B cell (primary cell): ENCODE results near the gene ITGB3. TPM values are rescaled to one million over a fixed set of nuclear protein-coding genes. Genes with fewer than 3 reads are reported as not detected.

Source experiments
- ATAC-seq: fragments of 200-7000 bp; cut with Tn5 transposase; one replicate; pipeline ENCODE4 v1.10.0; 2021; ENCODE audit warnings: low read depth, mild to moderate bottlenecking, moderate number of reproducible peaks, moderate library complexity
- CTCF ChIA-PET: fragments of 350-600 bp; sonication (Branson Sonifier 250); formaldehyde crosslinking; loops from one replicate; lab custom pipeline; 2021; ENCODE audit warnings: antibody characterized with exemption, inconsistent platforms; lab: Charles Lee
- POLR2A ChIA-PET: fragments of 350-600 bp; sonication (Branson Sonifier 250); formaldehyde crosslinking; loops from one replicate; lab custom pipeline; 2021; ENCODE audit warnings: antibody characterized with exemption; lab: Charles Lee
- DNase-seq: peaks from one replicate; pipeline ENCODE4 v3.0.0; 2013
- H2AFZ ChIP-seq: 2 replicates; pipeline ENCODE4 v1.6.1; 2012; ENCODE audit warnings: mild to moderate bottlenecking, low read depth, low read length; ENCODE audit not compliant: insufficient read depth, poor library complexity, severe bottlenecking
- H3K27ac ChIP-seq, 2 donors: 1 replicate in 1 of 2; 2 replicates in 1 of 2; pipeline ENCODE4 v1.5.1; 2012 to 2013; ENCODE audit warnings: low read length in 2 of 2, mild to moderate bottlenecking in 2 of 2, moderate library complexity in 1 of 2
- H3K27me3 ChIP-seq, 4 experiments: fragments of 200-600 bp in 1 of 4; sonication (generic) in 1 of 4; replicated peaks in 1 of 4; 1 replicate in 2 of 4; 2 replicates in 2 of 4; pipeline versions ENCODE4 v1.6.1 to v1.7.0; 2013 to 2016; ENCODE audit warnings: low read length in 3 of 4, mild to moderate bottlenecking in 2 of 4, mixed read lengths in 1 of 4, moderate library complexity in 1 of 4; ENCODE audit not compliant: insufficient read depth in 4 of 4, control insufficient read depth in 3 of 4; ENCODE audit errors: control extremely low read depth in 1 of 4
- H3K36me3 ChIP-seq, 2 experiments: replicated peaks in 1 of 2; 1 replicate in 1 of 2; 2 replicates in 1 of 2; pipeline versions ENCODE4 v1.6.1 to v1.7.1; 2013; ENCODE audit warnings: low read length in 1 of 2; ENCODE audit not compliant: insufficient read depth in 2 of 2, control insufficient read depth in 1 of 2; ENCODE audit errors: control extremely low read depth in 1 of 2, extremely low read depth in 1 of 2
- H3K4me1 ChIP-seq, 2 donors: fragments of 200-600 bp in 1 of 2; sonication (generic) in 1 of 2; 1 replicate in 1 of 2; 2 replicates in 1 of 2; pipeline versions ENCODE4 v1.5.1 to v1.6.1; 2013 to 2017; ENCODE audit warnings: low read length in 2 of 2; ENCODE audit not compliant: control insufficient read depth in 2 of 2, insufficient read depth in 2 of 2
- H3K4me2 ChIP-seq: replicated peaks from 2 replicates; pipeline ENCODE3; 2012; ENCODE audit warnings: mild to moderate bottlenecking, low read depth, low read length; ENCODE audit not compliant: poor library complexity, severe bottlenecking
- H3K4me3 ChIP-seq, 5 experiments: fragments of 200-600 bp in 1 of 5; sonication (generic) in 1 of 5; 1 replicate in 3 of 5; 2 replicates in 2 of 5; pipeline versions ENCODE4 v1.5.1 to v1.7.0; 2011 to 2016; ENCODE audit warnings: low read length in 4 of 5, mild to moderate bottlenecking in 4 of 5, low read depth in 2 of 5, control low read depth in 1 of 5, moderate library complexity in 1 of 5; ENCODE audit not compliant: insufficient read depth in 1 of 5; ENCODE audit errors: control extremely low read depth in 1 of 5, extremely low read depth in 1 of 5
- H3K79me2 ChIP-seq: fragments of 200-600 bp; sonication (generic); one replicate; pipeline ENCODE4 v1.6.0; 2016; ENCODE audit warnings: low read length; ENCODE audit not compliant: control insufficient read depth, insufficient read depth
- H3K9ac ChIP-seq: fragments of 200-600 bp; sonication (generic); 2 replicates; pipeline ENCODE4 v1.6.1; 2017; ENCODE audit warnings: mild to moderate bottlenecking, low read length, moderate library complexity
- H3K9me3 ChIP-seq, 3 donors: one replicate each; pipeline versions ENCODE4 v1.6.1 to v1.7.1; 2013; ENCODE audit warnings: low read length in 2 of 3; ENCODE audit not compliant: control insufficient read depth in 2 of 3, insufficient read depth in 1 of 3; ENCODE audit errors: control extremely low read depth in 1 of 3
- H4K20me1 ChIP-seq: 2 replicates; pipeline ENCODE4 v1.6.0; 2012; ENCODE audit warnings: mild to moderate bottlenecking, low read length; ENCODE audit not compliant: insufficient read depth, control insufficient read depth, poor library complexity, severe bottlenecking
- H3K27ac Mint-ChIP-seq: one replicate; pipeline ENCODE4 v1.8.0; 2021; ENCODE audit warnings: mixed read lengths
- H3K27me3 Mint-ChIP-seq: one replicate; pipeline ENCODE4 v1.8.0; 2021; ENCODE audit warnings: mixed read lengths
- H3K4me1 Mint-ChIP-seq: one replicate; pipeline ENCODE4 v1.8.0; 2021; ENCODE audit warnings: mixed read lengths
- H3K4me3 Mint-ChIP-seq: one replicate; pipeline ENCODE4 v1.8.0; 2021; ENCODE audit warnings: mixed read lengths
- H3K9me3 Mint-ChIP-seq: one replicate; pipeline ENCODE4 v1.8.0; 2022; ENCODE audit warnings: mixed read lengths; ENCODE audit not compliant: insufficient read depth
- CTCF ChIP-seq: fragments of 200-600 bp; IDR thresholded peaks from one replicate; pipeline ENCODE4 v1.8.0; 2022; ENCODE audit warnings: antibody characterized with exemption, mild to moderate bottlenecking
- EZH2 ChIP-seq: IDR thresholded peaks from 2 replicates; pipeline ENCODE4 v1.6.1; 2012; ENCODE audit warnings: borderline replicate concordance, low read depth, mild to moderate bottlenecking, moderate library complexity, low read length; ENCODE audit not compliant: insufficient read depth, poor library complexity, severe bottlenecking
- WGBS: methylation state at CpG from one replicate; pipeline ENCODE4 v1.1.5; 2013; ENCODE audit warnings: missing lambda C conversion rate; ENCODE audit not compliant: insufficient coverage; 5-methylcytosine and 5-hydroxymethylcytosine counted together
- intact Hi-C: fragments of 100-400 bp; cut with micrococcal nuclease; formaldehyde crosslinking; loops from one replicate; pipeline ENCODE4 v1.10.0; 2022
- polyA plus RNA-seq: library from polyadenylated mRNA; depleted of rRNA; stranded (reverse); fragments of >200 nt; gene quantifications from 2 replicates; pipeline ENCODE4 v1.2.3, GENCODE V29; 2012
- total RNA-seq, 2 donors: library from RNA; stranded (reverse); fragments of 120-200 nt in 1 of 2; gene quantifications; 1 replicate in 1 of 2; 2 replicates in 1 of 2; pipeline versions ENCODE4 v1.2.3 to v1.2.4, GENCODE V29; 2013 to 2022

Gene ITGB3
- total and polyA plus RNA-seq, 2 donors (not counting 1 experiment from before 2014, with no cell fraction given), result 0.07 to 11.4 TPM

- Histone ChIP-seq H3K4me2 (peak overlapping the region; percentile 72), H3K79me2 (no peaks in the 10 kb centered on the region), H3K9me3 (no peaks in the 10 kb centered on the region), H2AFZ (peak overlapping the region; percentile 7), H3K27me3 (no peaks in the 10 kb centered on the region), H3K4me1 (peaks cover 22 to 23% of the 10 kb centered on the region in 2 donors), H3K36me3 (no peaks in the 10 kb centered on the region), H3K9ac (peak overlapping the region; percentile 54), H3K4me3 (peak overlapping the region in 4 of 5 experiments; percentile 28 to 43 (median 36)), H4K20me1 (no peaks in the 10 kb centered on the region), H3K27ac (no peak overlapping the region)
- CTCF ChIA-PET, result interaction anchor here (0.7 to 7.5 kb wide), 17 partner anchors 10 to 384 kb away, joined by 3 to 226 read pairs (median 10); partner anchors contain the start of genes EFCAB13, ITGB3 and MYL4
- ATAC-seq (peak; percentile 36), DNase-seq (no peak)
- no peaks in the 10 kb centered on the region for H3K27me3 Mint-ChIP-seq
- POLR2A ChIA-PET, result interaction anchor here (0.8 kb wide), 2 partner anchors 85 to 93 kb away, joined by 3 to 5 read pairs; partner anchors contain the start of gene EFCAB13
- H3K4me3 Mint-ChIP-seq, result peak overlapping the region; percentile 77
- no peak overlapping the region for H3K27ac Mint-ChIP-seq
- intact Hi-C loops, result loop anchor here (1.0 kb wide), 1 partner anchor 384 kb away; no protein-coding TSS in a partner anchor
- TF ChIP-seq CTCF, result no peak
- no peak for TF ChIP-seq EZH2
- no peaks in the 10 kb centered on the region for H3K9me3 Mint-ChIP-seq
- peaks cover 28% of the 10 kb centered on the region for H3K4me1 Mint-ChIP-seq
- 29% methylated on average over 6 of the region's 10 CpGs for WGBS
Observed at GRCh38 chr17:47230864-47231263, 22.8 kb upstream of the ITGB3 start.

GRCh38 chr17:47231334-47231733 is 22.3 kb upstream of the ITGB3 start:
- no peaks in the 10 kb centered on the region for H3K79me2 ChIP-seq
- Mint-ChIP-seq H3K27ac (peak overlapping the region; percentile 11), H3K27me3 (no peaks in the 10 kb centered on the region), H3K4me3 (peak overlapping the region; percentile 77), H3K4me1 (peaks cover 28% of the 10 kb centered on the region), H3K9me3 (no peaks in the 10 kb centered on the region)
- H3K36me3 ChIP-seq, result no peaks in the 10 kb centered on the region
- DNase-seq (no peak), ATAC-seq (no peak)
- H3K4me3 ChIP-seq, result peak overlapping the region in 1 of 5 experiments; percentile 37
- peak overlapping the region; percentile 54 for H3K9ac ChIP-seq
- H3K27me3 ChIP-seq, result no peaks in the 10 kb centered on the region
- POLR2A ChIA-PET, result interaction anchor here (0.8 kb wide), 2 partner anchors 84 to 93 kb away, joined by 3 to 5 read pairs; partner anchors contain the start of gene EFCAB13
- intact Hi-C loops, result no loop called here
- TF ChIP-seq CTCF (no peak), EZH2 (no peak)
- no peak overlapping the region for H3K27ac ChIP-seq
- no peak overlapping the region for H2AFZ ChIP-seq
- WGBS, result 60% methylated on average over 2 of the region's 3 CpGs
- CTCF ChIA-PET, result interaction anchor here (0.7 to 7.5 kb wide), 10 partner anchors 9 to 384 kb away, joined by 3 to 226 read pairs (median 6); partner anchors contain the start of gene EFCAB13
- peak overlapping the region; percentile 72 for H3K4me2 ChIP-seq
- peaks cover 0 to 2% (median 0%) of the 10 kb centered on the region in 3 donors for H3K9me3 ChIP-seq
- peaks cover 22 to 23% of the 10 kb centered on the region in 2 donors for H3K4me1 ChIP-seq
- H4K20me1 ChIP-seq, result no peaks in the 10 kb centered on the region
